KMS-11 (cell line): ENCODE measurements around the gene ABRAXAS1.
"Not testable (repeated sequence)": the region's sequence is repeated elsewhere in the genome, so short reads cannot be mapped to it uniquely, and the experiment has no call there.

Experiments used
- H2AFZ ChIP-seq: fragments of 200-600 bp; sonication (generic); 2 replicates; pipeline ENCODE4 v1.6.1; 2016; ENCODE audit warnings: antibody characterized with exemption, mixed run types, low read depth
- H3K27ac ChIP-seq: fragments of 200-600 bp; sonication (generic); 2 replicates; pipeline ENCODE4 v1.6.1; 2016; ENCODE audit warnings: mild to moderate bottlenecking, mixed run types
- H3K27me3 ChIP-seq: fragments of 200-600 bp; sonication (generic); 2 replicates; pipeline ENCODE4 v1.6.1; 2017; ENCODE audit warnings: mild to moderate bottlenecking, low read depth, mixed run types, moderate library complexity; ENCODE audit not compliant: insufficient read depth
- H3K36me3 ChIP-seq: fragments of 200-600 bp; sonication (generic); 2 replicates; pipeline ENCODE4 v1.6.1; 2017; ENCODE audit warnings: mild to moderate bottlenecking, mixed run types; ENCODE audit not compliant: insufficient read depth
- H3K4me1 ChIP-seq: fragments of 200-600 bp; sonication (generic); 2 replicates; pipeline ENCODE4 v1.6.1; 2016; ENCODE audit warnings: mild to moderate bottlenecking, low read depth, mixed run types; ENCODE audit not compliant: poor library complexity, severe bottlenecking
- H3K4me2 ChIP-seq: fragments of 200-600 bp; sonication (generic); 2 replicates; pipeline ENCODE4 v1.7.0; 2016; ENCODE audit warnings: mild to moderate bottlenecking, mixed run types
- H3K4me3 ChIP-seq: fragments of 200-600 bp; sonication (generic); IDR thresholded peaks from 2 replicates; pipeline ENCODE4 v1.6.1; 2017; ENCODE audit warnings: low read depth, low read length, mixed read lengths; ENCODE audit not compliant: insufficient read depth
- H3K79me2 ChIP-seq: fragments of 200-600 bp; sonication (generic); 2 replicates; pipeline ENCODE4 v1.6.1; 2016; ENCODE audit warnings: low read depth, mixed run types; ENCODE audit not compliant: insufficient read depth
- H3K9ac ChIP-seq: fragments of 200-600 bp; sonication (generic); 2 replicates; pipeline ENCODE4 v1.6.1; 2016; ENCODE audit warnings: mild to moderate bottlenecking, mixed run types
- H4K20me1 ChIP-seq: fragments of 200-600 bp; sonication (generic); 2 replicates; pipeline ENCODE4 v1.6.1; 2016; ENCODE audit warnings: mild to moderate bottlenecking, mixed run types; ENCODE audit not compliant: insufficient read depth
- TF ChIP-seq, protein P1 (sequence below): fragments of 200-600 bp; sonication (generic); conservative IDR thresholded peaks from 2 replicates; pipeline ENCODE4 v1.6.1; 2017; ENCODE audit warnings: low read depth, mild to moderate bottlenecking, antibody characterized with exemption, low read length, moderate library complexity, mixed read lengths

Gene ABRAXAS1

DNA sequence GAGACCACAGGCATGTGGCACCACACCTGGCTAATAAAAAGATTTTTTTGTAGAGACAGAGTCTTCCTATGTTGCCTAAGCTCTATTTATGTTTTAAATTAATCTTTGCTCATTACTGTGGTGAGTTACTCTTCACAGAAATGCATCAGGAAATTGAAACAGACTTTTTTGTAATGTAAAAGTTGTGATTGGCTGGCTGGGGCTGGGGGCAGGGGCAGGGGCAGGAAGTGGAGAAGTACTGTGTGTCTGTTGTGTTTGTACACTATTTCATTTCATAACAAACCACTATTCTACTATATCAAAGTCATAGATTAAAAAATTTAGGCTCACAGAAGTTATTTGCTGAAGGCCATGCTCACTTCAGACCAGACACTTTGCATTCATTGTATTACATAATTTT, 19.1 kb upstream of the ABRAXAS1 start:
- H3K4me3 ChIP-seq, result no peak overlapping the region
- no peak overlapping the region for H3K9ac ChIP-seq
- H3K36me3 ChIP-seq, result no peaks in the 10 kb centered on the region
- no peaks in the 10 kb centered on the region for H3K27me3 ChIP-seq
- H3K27ac ChIP-seq, result no peak overlapping the region
- H3K4me2 ChIP-seq, result no peak overlapping the region
- TF ChIP-seq, protein P1, sequence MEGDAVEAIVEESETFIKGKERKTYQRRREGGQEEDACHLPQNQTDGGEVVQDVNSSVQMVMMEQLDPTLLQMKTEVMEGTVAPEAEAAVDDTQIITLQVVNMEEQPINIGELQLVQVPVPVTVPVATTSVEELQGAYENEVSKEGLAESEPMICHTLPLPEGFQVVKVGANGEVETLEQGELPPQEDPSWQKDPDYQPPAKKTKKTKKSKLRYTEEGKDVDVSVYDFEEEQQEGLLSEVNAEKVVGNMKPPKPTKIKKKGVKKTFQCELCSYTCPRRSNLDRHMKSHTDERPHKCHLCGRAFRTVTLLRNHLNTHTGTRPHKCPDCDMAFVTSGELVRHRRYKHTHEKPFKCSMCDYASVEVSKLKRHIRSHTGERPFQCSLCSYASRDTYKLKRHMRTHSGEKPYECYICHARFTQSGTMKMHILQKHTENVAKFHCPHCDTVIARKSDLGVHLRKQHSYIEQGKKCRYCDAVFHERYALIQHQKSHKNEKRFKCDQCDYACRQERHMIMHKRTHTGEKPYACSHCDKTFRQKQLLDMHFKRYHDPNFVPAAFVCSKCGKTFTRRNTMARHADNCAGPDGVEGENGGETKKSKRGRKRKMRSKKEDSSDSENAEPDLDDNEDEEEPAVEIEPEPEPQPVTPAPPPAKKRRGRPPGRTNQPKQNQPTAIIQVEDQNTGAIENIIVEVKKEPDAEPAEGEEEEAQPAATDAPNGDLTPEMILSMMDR, result no peak
- no peaks in the 10 kb centered on the region for H3K4me1 ChIP-seq
- no peaks in the 10 kb centered on the region for H3K79me2 ChIP-seq
- no peaks in the 10 kb centered on the region for H4K20me1 ChIP-seq
- no peak overlapping the region for H2AFZ ChIP-seq

DNA sequence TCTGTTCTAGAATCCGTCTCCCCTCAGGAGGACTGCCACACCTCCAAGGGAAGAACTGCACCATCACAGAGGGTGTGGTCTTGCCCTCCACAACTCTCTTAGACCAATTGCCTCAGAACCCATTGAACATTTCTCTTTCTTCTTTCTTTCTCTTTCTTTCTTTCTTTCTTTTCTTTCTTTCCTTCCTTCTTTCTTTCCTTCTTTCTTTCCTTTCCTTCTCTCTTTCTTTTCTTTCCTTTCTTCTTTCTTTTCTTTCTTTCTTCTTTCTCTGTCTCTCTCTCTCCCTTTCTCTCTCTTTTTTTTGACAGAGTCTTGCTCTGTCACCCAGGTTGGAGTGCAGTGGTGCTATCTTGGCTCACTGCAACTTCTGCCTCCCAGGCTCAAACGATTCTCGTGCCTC, 16.8 kb upstream of the ABRAXAS1 start:
- H3K4me1 ChIP-seq, H4K20me1 ChIP-seq, H3K9ac ChIP-seq, H3K36me3 ChIP-seq, H2AFZ ChIP-seq, H3K79me2 ChIP-seq, H3K4me3 ChIP-seq, H3K4me2 ChIP-seq, H3K27me3 ChIP-seq, H3K27ac ChIP-seq: not testable (repeated sequence)

DNA sequence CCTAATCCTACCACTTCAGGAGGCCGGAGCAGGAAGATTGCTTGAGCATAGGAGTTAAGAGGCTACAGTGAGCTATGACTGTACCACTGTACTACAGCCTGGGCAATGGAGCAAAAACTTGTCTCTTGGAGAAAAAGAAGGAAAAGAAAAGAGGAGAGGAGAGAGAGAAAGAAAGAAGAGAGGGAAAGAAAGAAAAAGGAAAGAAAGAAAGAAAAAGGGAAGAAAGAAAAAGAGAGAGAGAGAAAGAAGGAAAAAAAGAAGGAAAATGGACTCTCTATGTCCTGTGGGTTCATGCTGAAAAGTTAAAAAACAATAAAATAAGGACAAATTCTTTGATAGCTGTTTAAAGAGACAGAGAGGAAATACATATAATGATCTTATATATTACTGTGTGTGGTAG, 13.3 kb upstream of the ABRAXAS1 start:
- H4K20me1 ChIP-seq, result no peaks in the 10 kb centered on the region
- TF ChIP-seq, protein P1, result no peak
- H3K4me2 ChIP-seq, result no peak overlapping the region
- no peaks in the 10 kb centered on the region for H3K36me3 ChIP-seq
- H3K27me3 ChIP-seq, result no peaks in the 10 kb centered on the region
- H3K79me2 ChIP-seq, result no peaks in the 10 kb centered on the region
- no peak overlapping the region for H2AFZ ChIP-seq
- no peak overlapping the region for H3K4me3 ChIP-seq
- H3K4me1 ChIP-seq, result no peaks in the 10 kb centered on the region
- H3K9ac ChIP-seq, result no peak overlapping the region
- no peak overlapping the region for H3K27ac ChIP-seq

DNA sequence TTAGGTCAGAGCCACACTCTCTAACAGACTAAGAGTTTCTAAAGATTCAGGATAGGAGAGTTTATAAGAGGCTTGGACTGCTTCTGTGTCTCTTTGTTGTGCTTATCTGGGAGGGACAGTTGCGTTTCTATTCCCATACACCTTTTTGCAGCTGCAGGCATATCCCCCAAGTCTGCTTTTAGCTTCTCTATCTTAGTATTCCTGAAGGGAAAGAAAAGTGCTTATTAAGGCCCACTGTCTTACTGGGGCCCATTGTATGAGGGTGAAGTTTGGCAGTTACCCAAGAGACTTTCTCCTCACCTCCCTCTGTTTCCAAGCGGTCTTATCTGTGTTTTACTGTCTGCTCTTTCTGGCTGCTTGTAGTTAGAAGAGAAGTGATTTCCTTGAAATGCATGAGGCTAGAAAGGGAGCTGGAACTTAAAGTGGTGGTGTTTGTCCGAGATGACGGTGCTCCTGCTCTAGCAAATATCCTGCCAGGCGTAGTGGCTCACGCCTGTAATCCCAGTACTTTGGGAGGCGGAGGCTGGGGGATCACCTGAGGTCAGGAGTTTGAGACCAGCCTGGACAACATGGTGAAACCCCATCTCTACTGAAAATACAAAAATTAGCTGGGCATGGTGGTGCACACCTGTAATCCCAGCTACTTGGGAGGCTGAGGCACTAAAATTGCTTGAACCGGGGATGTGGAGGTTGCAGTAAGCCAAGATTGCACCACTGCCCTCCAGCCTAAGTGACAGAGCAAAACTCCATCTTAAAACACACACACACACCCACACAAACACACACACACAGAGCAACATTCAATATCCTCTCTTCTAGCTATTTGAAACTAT, 11.4 kb upstream of the ABRAXAS1 start:
- H3K4me2 ChIP-seq, H3K4me1 ChIP-seq, H3K9ac ChIP-seq, H3K4me3 ChIP-seq, H3K36me3 ChIP-seq, H2AFZ ChIP-seq, H3K27ac ChIP-seq, H4K20me1 ChIP-seq, H3K79me2 ChIP-seq, H3K27me3 ChIP-seq: not testable (repeated sequence)

DNA sequence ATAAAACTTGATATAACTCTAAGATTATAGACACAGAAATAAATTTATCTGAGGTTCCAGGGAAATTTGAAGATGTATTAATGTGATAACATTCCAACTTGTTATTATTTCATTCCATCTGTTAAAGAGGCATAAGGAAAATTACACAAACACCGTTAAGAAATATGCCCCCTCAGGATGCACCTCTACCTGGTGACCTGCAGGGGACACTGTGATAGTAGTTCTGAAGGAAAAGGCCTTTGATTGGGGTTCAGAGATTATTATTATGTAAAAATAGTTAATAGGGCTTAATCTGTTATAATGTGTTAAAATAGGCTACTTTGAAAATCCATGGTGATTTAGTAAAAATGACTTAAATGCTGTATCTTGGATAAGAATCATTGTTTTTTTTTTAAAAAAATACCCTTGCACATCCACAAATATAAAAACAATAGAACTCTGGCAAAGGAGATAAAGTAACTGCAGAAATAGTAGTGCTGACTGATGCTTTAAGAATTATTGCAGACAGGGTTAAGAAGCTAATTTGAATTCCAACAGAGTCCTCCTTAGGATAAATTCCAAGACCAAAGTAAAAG, 6.1 kb upstream of the ABRAXAS1 start:
- Histone ChIP-seq H3K4me2 (no peak overlapping the region), H2AFZ (no peak overlapping the region), H3K9ac (no peak overlapping the region), H3K27me3 (no peaks in the 10 kb centered on the region), H3K4me3 (no peak overlapping the region), H4K20me1 (no peaks in the 10 kb centered on the region), H3K27ac (no peak overlapping the region), H3K79me2 (no peaks in the 10 kb centered on the region), H3K36me3 (no peaks in the 10 kb centered on the region), H3K4me1 (peaks cover 3% of the 10 kb centered on the region)
- TF ChIP-seq, protein P1, result peak; percentile 94
